ENCODE data around the gene ABCD1.

- TF ChIP-seq POLR2A (IDR thresholded peaks at IDR 0.05) (no peak), CTCF (IDR thresholded peaks at IDR 0.05) (no peak)
Measured at GRCh38 chrX:153778181-153778580, 53.5 kb downstream of the ABCD1 start.
